HepG2 (cell line): ENCODE measurements around the gene OPN1SW. TPM values are rescaled to one million over a fixed set of nuclear protein-coding genes. Genes with fewer than 3 reads are reported as not detected.

ENCODE experiments used
- ATAC-seq: fragments of 200-7000 bp; cut with Tn5 transposase; 3 replicates; pipeline ENCODE4 v1.9.1; 2020; ENCODE audit warnings: mild to moderate bottlenecking, moderate library complexity
- BruUV-seq: library from RNA; stranded (reverse); fragments of 400-500 nt; replicated peaks from 2 replicates; lab custom pipeline; 2021; lab: Mats Ljungman, UMichigan
- CTCF ChIA-PET: fragments of 300-600 bp; formaldehyde crosslinking; extraction: SDS; loops from one replicate; lab custom pipeline; 2021; ENCODE audit warnings: low total read pairs, inconsistent platforms, low intra/inter-chr PET ratio; lab: Yijun Ruan, JAX
- POLR2A ChIA-PET: fragments of 350-600 bp; sonication (Branson Sonifier 250); formaldehyde crosslinking; loops from one replicate; lab custom pipeline; 2020; ENCODE audit warnings: antibody characterized with exemption, inconsistent platforms; lab: Yijun Ruan, JAX
- DNase-seq: peaks from one replicate; pipeline ENCODE4 v3.0.0-alpha.2; 2015; ENCODE audit warnings: low spot score
- FAIRE-seq: peaks from 3 replicates; lab custom pipeline; 2011; peaks lifted over from hg19 to GRCh38; lab: Jason Lieb, UNC
- H2AFZ ChIP-seq: one replicate; pipeline ENCODE4 v1.6.1; 2011; ENCODE audit warnings: low read length, inconsistent platforms
- H3K27ac ChIP-seq: fragments of 300-600 bp; 3 replicates; pipeline ENCODE4 v1.8.0; 2011; ENCODE audit warnings: mixed run types, mild to moderate bottlenecking, mixed read lengths, low read length, inconsistent platforms; ENCODE audit not compliant: insufficient read depth; ENCODE audit errors: extremely low read length
- H3K27me3 ChIP-seq, 2 experiments: fragments of 200-600 bp in 1 of 2; 2 replicates in 1 of 2; 3 replicates in 1 of 2; pipeline versions ENCODE4 v1.6.0 to v1.8.0; 2011; ENCODE audit warnings: low read length in 2 of 2, mild to moderate bottlenecking in 2 of 2, moderate library complexity in 2 of 2, inconsistent platforms in 1 of 2; ENCODE audit not compliant: insufficient read depth in 2 of 2, control insufficient read depth in 1 of 2
- H3K36me3 ChIP-seq, 2 experiments: fragments of 200-600 bp in 1 of 2; replicated peaks in 1 of 2; 2 replicates in 1 of 2; 3 replicates in 1 of 2; pipeline versions ENCODE4 v1.5.1 to v1.8.0; 2011; ENCODE audit warnings: low read length in 2 of 2, inconsistent platforms in 1 of 2; ENCODE audit not compliant: insufficient read depth in 2 of 2, control insufficient read depth in 1 of 2
- H3K4me1 ChIP-seq: 2 replicates; pipeline ENCODE4 v1.5.1; 2012; ENCODE audit warnings: low read length, inconsistent platforms; ENCODE audit not compliant: insufficient read depth
- H3K4me2 ChIP-seq: 2 replicates; pipeline ENCODE4 v1.6.0; 2011; ENCODE audit warnings: low read depth, low read length, inconsistent platforms
- H3K4me3 ChIP-seq, 3 experiments: fragments of 200-600 bp in 1 of 3; sonication (generic), shearing (Covaris generic) in 1 of 3; replicated peaks in 1 of 3; 2 replicates each; pipeline ENCODE4 v1.5.1; 2011 to 2016; ENCODE audit warnings: low read length in 3 of 3, inconsistent platforms in 2 of 3, low read depth in 2 of 3, mild to moderate bottlenecking in 2 of 3, control low read depth in 1 of 3, mixed read lengths in 1 of 3; ENCODE audit not compliant: insufficient read depth in 1 of 3
- H3K79me2 ChIP-seq: one replicate; pipeline ENCODE4 v1.6.1; 2011; ENCODE audit warnings: low read length, inconsistent platforms; ENCODE audit not compliant: insufficient read depth
- H3K9ac ChIP-seq: 2 replicates; pipeline ENCODE4 v1.6.0; 2011; ENCODE audit warnings: mild to moderate bottlenecking, low read depth, low read length, inconsistent platforms; ENCODE audit not compliant: insufficient read depth
- H3K9me3 ChIP-seq: 2 replicates; pipeline ENCODE4 v1.5.1; 2012; ENCODE audit warnings: mild to moderate bottlenecking, low read length
- H4K20me1 ChIP-seq: 2 replicates; pipeline ENCODE4 v1.6.0; 2011; ENCODE audit warnings: inconsistent platforms, mild to moderate bottlenecking, low read length, moderate library complexity; ENCODE audit not compliant: insufficient read depth
- MYNN ChIP-seq: sonication (generic); formaldehyde crosslinking; IDR thresholded peaks from 2 replicates; pipeline ENCODE4 v1.4.0; 2020; ENCODE audit warnings: mild to moderate bottlenecking, low read depth, missing genetic modification reagents
- NFE2 ChIP-seq: sonication (generic); formaldehyde crosslinking; IDR thresholded peaks from 2 replicates; pipeline ENCODE4 v1.4.0; 2020; ENCODE audit warnings: missing genetic modification reagents
- NR2F2 ChIP-seq: IDR thresholded peaks from 2 replicates; pipeline ENCODE4 v1.6.1; 2012; ENCODE audit warnings: low read depth, inconsistent platforms, borderline replicate concordance
- NRL ChIP-seq: sonication (generic); formaldehyde crosslinking; IDR thresholded peaks from 2 replicates; pipeline ENCODE4 v1.5.0; 2020; ENCODE audit warnings: missing genetic modification reagents, mild to moderate bottlenecking, moderate library complexity, borderline replicate concordance
- REXO4 ChIP-seq: sonication (generic); formaldehyde crosslinking; IDR thresholded peaks from 2 replicates; pipeline ENCODE4 v1.8.0; 2022; ENCODE audit warnings: missing genetic modification reagents, mild to moderate bottlenecking, borderline replicate concordance
- SAFB2 ChIP-seq: sonication (generic); formaldehyde crosslinking; IDR thresholded peaks from 2 replicates; pipeline ENCODE4 v1.5.1; 2020; ENCODE audit warnings: missing genetic modification reagents, low read depth, mild to moderate bottlenecking, borderline replicate concordance
- TGIF2 ChIP-seq: IDR thresholded peaks from 2 replicates; pipeline ENCODE4 v1.6.1; 2016; ENCODE audit warnings: control low read depth, missing compliant biosample characterization
- ZBTB49 ChIP-seq: sonication (generic); formaldehyde crosslinking; IDR thresholded peaks from 2 replicates; pipeline ENCODE4 v1.4.0; 2020; ENCODE audit warnings: missing genetic modification reagents, borderline replicate concordance
- ZKSCAN8 ChIP-seq: IDR thresholded peaks from 2 replicates; pipeline ENCODE4 v1.6.1; 2016; ENCODE audit warnings: borderline replicate concordance, missing genetic modification reagents, missing compliant biosample characterization
- ZNF24 ChIP-seq: fragments of 450-650 bp; IDR thresholded peaks from 2 replicates; pipeline ENCODE4 v1.6.1; 2017; ENCODE audit warnings: antibody characterized with exemption, mild to moderate bottlenecking
- ZNF253 ChIP-seq: sonication (generic); formaldehyde crosslinking; IDR thresholded peaks from 2 replicates; pipeline ENCODE4 v1.8.0; 2022; ENCODE audit warnings: mild to moderate bottlenecking, missing genetic modification reagents, borderline replicate concordance
- ZNF367 ChIP-seq: sonication (generic); formaldehyde crosslinking; IDR thresholded peaks from 2 replicates; pipeline ENCODE4 v1.4.0; 2020; ENCODE audit warnings: missing genetic modification reagents, borderline replicate concordance
- ZNF556 ChIP-seq: sonication (generic); formaldehyde crosslinking; IDR thresholded peaks from 2 replicates; pipeline ENCODE4 v1.4.0; 2020; ENCODE audit warnings: mild to moderate bottlenecking, missing genetic modification reagents, borderline replicate concordance
- ZNF737 ChIP-seq: sonication (generic); formaldehyde crosslinking; IDR thresholded peaks from 2 replicates; pipeline ENCODE4 v1.5.0; 2020; ENCODE audit warnings: missing genetic modification reagents, mild to moderate bottlenecking, borderline replicate concordance
- WGBS: methylation state at CpG from one replicate; pipeline ENCODE4 v1.1.6; 2017; ENCODE audit warnings: low lambda C conversion rate; 5-methylcytosine and 5-hydroxymethylcytosine counted together
- in situ Hi-C: cut with HindIII; loops from 2 replicates; pipeline ENCODE4 v1.10.0; 2017; ENCODE audit warnings: low pct_unique_long_range_greater_than_20kb; ENCODE audit not compliant: extremely low pct_ligation_motif_present
- intact Hi-C: fragments of 100-400 bp; cut with micrococcal nuclease; formaldehyde crosslinking; loops from one replicate; pipeline ENCODE4 v1.10.0; 2022; ENCODE audit not compliant: unreplicated experiment
- polyA plus RNA-seq, 8 experiments: library from polyadenylated mRNA; depleted of rRNA in 3 of 8; stranded (reverse) in 7 of 8; unstranded in 1 of 8; fragments of >200 nt; fragmentation: Illumina TruSeq in 4 of 8; extraction: Trizol in 4 of 8; gene quantifications; 2 replicates each; pipeline versions ENCODE4 v1.2.1 to v1.2.3, GENCODE V29; 2011 to 2016; ENCODE audit warnings: low read depth in 4 of 8, missing spikeins in 1 of 8, mixed read lengths in 1 of 8; ENCODE audit not compliant: insufficient read depth in 1 of 8
- total RNA-seq, 5 experiments: library from RNA; depleted of rRNA; stranded (reverse); fragments of >200 nt; fragmentation: Illumina TruSeq; extraction: Trizol; gene quantifications; 2 replicates each; pipeline ENCODE4 v1.2.3, GENCODE V29; 2016; ENCODE audit warnings: low read depth in 1 of 5

OPN1SW gene
- total and polyA plus RNA-seq, 2 of the 13 experiments (the other 11 are each of a cell fraction or from before 2014, with no cell fraction given): not detected

DNA sequence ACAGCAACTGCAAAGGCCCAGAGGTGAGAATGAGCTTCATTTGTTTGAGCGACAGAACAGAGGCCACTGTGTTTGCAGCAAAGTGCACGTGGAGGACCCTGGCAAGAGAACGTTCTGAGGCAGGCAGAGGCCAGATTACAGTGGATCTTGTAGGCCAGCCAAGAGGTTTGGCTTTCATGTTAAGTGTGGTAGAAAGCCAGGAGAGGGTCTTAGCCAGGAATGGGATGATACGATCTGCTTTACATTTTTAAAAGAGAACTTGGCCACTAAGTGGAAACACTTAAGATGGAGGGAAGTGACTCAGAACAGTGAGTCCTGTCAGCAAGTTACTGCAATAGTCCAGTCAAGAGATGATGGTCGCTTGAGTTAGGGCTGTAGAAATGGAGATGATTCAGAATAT lies 20.7 kb upstream of the OPN1SW start:
- Histone ChIP-seq H4K20me1 (no peaks in the 10 kb centered on the region), H3K4me3 (no peak overlapping the region), H3K9ac (no peak overlapping the region), H3K9me3 (no peaks in the 10 kb centered on the region)
- ATAC-seq (no peak), FAIRE-seq (no peak)
- POLR2A ChIA-PET: no interaction called here
- no TSS peak for BruUV-seq
- intact Hi-C loops: no loop called here
- CTCF ChIA-PET: no interaction called here
- TF ChIP-seq NRL (CRISPR knock-in tag) (no peak), NFE2 (CRISPR knock-in tag) (no peak), MYNN (CRISPR knock-in tag) (no peak), ZNF367 (CRISPR knock-in tag) (no peak), ZNF737 (CRISPR knock-in tag) (no peak), SAFB2 (CRISPR knock-in tag) (no peak), ZNF24 (no peak), ZKSCAN8 (CRISPR knock-in tag) (no peak), ZNF556 (CRISPR knock-in tag) (no peak), ZBTB49 (CRISPR knock-in tag) (no peak), NR2F2 (no peak), TGIF2 (CRISPR knock-in tag) (no peak), REXO4 (CRISPR knock-in tag) (no peak), ZNF253 (CRISPR knock-in tag) (no peak)
- TF ChIP-seq, all 625 proteins: peak for 0
- in situ Hi-C loops: no loop called here
- H3K4me2 ChIP-seq: no peak overlapping the region
- H3K27ac ChIP-seq: no peak overlapping the region
- peaks cover 6% of the 10 kb centered on the region for H3K4me1 ChIP-seq
- no peaks in the 10 kb centered on the region for H3K36me3 ChIP-seq
- no peak overlapping the region for H2AFZ ChIP-seq
- WGBS: 45% methylated on average over 5 of the region's 5 CpGs
- H3K27me3 ChIP-seq: peaks cover 7 to 26% of the 10 kb centered on the region in 2 experiments; a peak in 4 of 5 replicates
- DNase-seq: no peak
- H3K79me2 ChIP-seq: no peaks in the 10 kb centered on the region
